CD8-positive, alpha-beta memory T cell (primary cell): ENCODE results near the gene CSPG5. TPM values are rescaled to one million over a fixed set of nuclear protein-coding genes. Genes with fewer than 3 reads are reported as not detected.
A peak's percentile ranks its signal among the peaks of the same experiment; 100 is the strongest.

Source experiments
- CTCF ChIA-PET: fragments of 350-600 bp; sonication (Branson Sonifier 250); formaldehyde crosslinking; loops from one replicate; lab custom pipeline; 2021; ENCODE audit warnings: antibody characterized with exemption; lab: Charles Lee
- POLR2A ChIA-PET: fragments of 350-600 bp; sonication (Branson Sonifier 250); formaldehyde crosslinking; loops from one replicate; lab custom pipeline; 2021; ENCODE audit warnings: antibody characterized with exemption; lab: Charles Lee
- DNase-seq, 5 donors: peaks; one replicate each; pipeline versions ENCODE4 v3.0.0 to v3.0.0-alpha.2; 2020 to 2022; ENCODE audit warnings: mixed read lengths in 1 of 5
- H3K27ac ChIP-seq: one replicate; pipeline ENCODE4 v1.7.0; 2013; ENCODE audit warnings: low read depth, mild to moderate bottlenecking, low read length, moderate library complexity
- H3K27me3 ChIP-seq: 2 replicates; pipeline ENCODE4 v1.7.0; 2013; ENCODE audit warnings: low read length, mild to moderate bottlenecking; ENCODE audit not compliant: insufficient read depth, poor library complexity, severe bottlenecking
- H3K36me3 ChIP-seq: 2 replicates; pipeline ENCODE4 v1.7.0; 2013; ENCODE audit warnings: mild to moderate bottlenecking, low read length, moderate library complexity; ENCODE audit not compliant: insufficient read depth
- H3K4me1 ChIP-seq: 2 replicates; pipeline ENCODE4 v1.7.0; 2013; ENCODE audit warnings: mild to moderate bottlenecking, low read length, moderate library complexity; ENCODE audit not compliant: insufficient read depth
- H3K4me3 ChIP-seq: 2 replicates; pipeline ENCODE4 v1.7.0; 2013; ENCODE audit warnings: mild to moderate bottlenecking, low read length
- H3K9me3 ChIP-seq: 2 replicates; pipeline ENCODE4 v1.7.0; 2013; ENCODE audit warnings: mild to moderate bottlenecking, low read length
- H3K27ac Mint-ChIP-seq, 8 donors: one replicate each; pipeline ENCODE4 v1.8.0; 2020 to 2021; ENCODE audit warnings: mixed read lengths in 8 of 8, mild to moderate bottlenecking in 6 of 8, inconsistent platforms in 3 of 8, moderate library complexity in 3 of 8
- H3K27me3 Mint-ChIP-seq, 2 donors: one replicate each; pipeline ENCODE4 v1.8.0; 2020 to 2021; ENCODE audit warnings: mixed read lengths in 2 of 2, mild to moderate bottlenecking in 1 of 2, moderate library complexity in 1 of 2
- H3K36me3 Mint-ChIP-seq, 3 donors: one replicate each; pipeline ENCODE4 v1.8.0; 2020 to 2021; ENCODE audit warnings: mixed read lengths in 3 of 3, inconsistent platforms in 1 of 3, mild to moderate bottlenecking in 1 of 3
- H3K4me1 Mint-ChIP-seq, 3 donors: one replicate each; pipeline ENCODE4 v1.8.0; 2020 to 2021; ENCODE audit warnings: mixed read lengths in 3 of 3, inconsistent platforms in 1 of 3, mild to moderate bottlenecking in 1 of 3
- H3K4me3 Mint-ChIP-seq, 7 donors: one replicate each; pipeline ENCODE4 v1.8.0; 2020 to 2021; ENCODE audit warnings: mixed read lengths in 7 of 7, mild to moderate bottlenecking in 6 of 7, moderate library complexity in 4 of 7, inconsistent platforms in 2 of 7
- H3K9me3 Mint-ChIP-seq, 5 donors: one replicate each; pipeline ENCODE4 v1.8.0; 2020 to 2022; ENCODE audit warnings: mixed read lengths in 5 of 5, mild to moderate bottlenecking in 3 of 5, moderate library complexity in 2 of 5, inconsistent platforms in 1 of 5
- polyA plus RNA-seq: library from polyadenylated mRNA; unstranded; fragments of 300-500 nt; fragmentation: Illumina TruSeq; gene quantifications from one replicate; pipeline ENCODE4 v1.2.3, GENCODE V29; 2021
- total RNA-seq, 2 experiments: library from RNA; stranded (reverse); gene quantifications; one replicate each; pipeline ENCODE4 v1.2.3, GENCODE V29; 2021

Gene CSPG5
- total and polyA plus RNA-seq, 3 experiments from 2014 or later: 0.50 to 0.53 TPM; not detected in 1

GRCh38 chr3:47515100-47515499, 63.6 kb downstream of the CSPG5 start:
- POLR2A ChIA-PET: no interaction called here
- CTCF ChIA-PET: interaction anchor here (2.4 kb wide), 1 partner anchor 95 kb away, joined by 10 read pairs; no protein-coding TSS in a partner anchor

GRCh38 chr3:47513125-47513929, 65.3 kb downstream of the CSPG5 start, which contains the start of gene ELP6:
Gene ELP6 (minus strand): TSS chr3:47513712. CDS start chr3:47513590, 122 bp downstream.
- peaks cover 3% of the 10 kb centered on the region in 2 donors for H3K27me3 Mint-ChIP-seq

More at GRCh38 chr3:47515100-47515499, 63.6 kb downstream of the CSPG5 start:
- Histone ChIP-seq H3K9me3 (no peaks in the 10 kb centered on the region), H3K27ac (no peak overlapping the region), H3K27me3 (no peaks in the 10 kb centered on the region), H3K36me3 (peaks cover 7% of the 10 kb centered on the region), H3K4me3 (no peak overlapping the region), H3K4me1 (peaks cover 15% of the 10 kb centered on the region)
- Mint-ChIP-seq H3K4me3 (peak overlapping the region; percentile 59 to 92 (median 72)), H3K27ac (peak overlapping the region in 6 of 8 donors; percentile 66 to 95 (median 89)), H3K27me3 (peaks cover 3% of the 10 kb centered on the region in 2 donors), H3K9me3 (peaks cover 0 to 2% (median 0%) of the 10 kb centered on the region in 5 donors), H3K36me3 (peaks cover 0 to 23% (median 2%) of the 10 kb centered on the region in 3 donors), H3K4me1 (peaks cover 23 to 31% (median 24%) of the 10 kb centered on the region in 3 donors)
- DNase-seq: no peak

GRCh38 chr3:47512416-47513124, 66.1 kb downstream of the CSPG5 start:
- POLR2A ChIA-PET: interaction anchor here (1.7 kb wide), 1 partner anchor 269 kb away, joined by 5 read pairs; the partner anchor contains the start of gene SMARCC1
- Mint-ChIP-seq H3K4me1 (peaks cover 25 to 31% (median 27%) of the 10 kb centered on the region in 3 donors), H3K4me3 (peak overlapping the region; percentile 94 to 99 (median 97)), H3K36me3 (peaks cover 0 to 41% (median 7%) of the 10 kb centered on the region in 3 donors), H3K27ac (peak overlapping the region; percentile 84 to 99 (median 98)), H3K27me3 (peaks cover 0 to 3% of the 10 kb centered on the region in 2 donors), H3K9me3 (peaks cover 0 to 2% (median 0%) of the 10 kb centered on the region in 5 donors)
- peaks cover 15% of the 10 kb centered on the region for H3K4me1 ChIP-seq
- DNase-seq: peak in 3 of 5 donors; percentile 6 to 51 (median 10)
- no peaks in the 10 kb centered on the region for H3K9me3 ChIP-seq
- H3K27me3 ChIP-seq: no peaks in the 10 kb centered on the region
- peak overlapping the region; percentile 100 for H3K4me3 ChIP-seq
- peaks cover 17% of the 10 kb centered on the region for H3K36me3 ChIP-seq
- peak overlapping the region; percentile 95 for H3K27ac ChIP-seq
- CTCF ChIA-PET: interaction anchor here (2.4 kb wide), 2 partner anchors 10 to 92 kb away, joined by 10 to 13 read pairs; no protein-coding TSS in a partner anchor

More at GRCh38 chr3:47513125-47513929, 65.3 kb downstream of the CSPG5 start, which contains the start of gene ELP6:
- Mint-ChIP-seq H3K36me3 (peaks cover 0 to 35% (median 4%) of the 10 kb centered on the region in 3 donors), H3K4me1 (peaks cover 23 to 31% (median 24%) of the 10 kb centered on the region in 3 donors), H3K4me3 (peak within 1 kb of the TSS; percentile 94 to 99 (median 97)), H3K9me3 (peaks cover 0 to 2% (median 0%) of the 10 kb centered on the region in 5 donors), H3K27ac (peak within 1 kb of the TSS; percentile 95 to 99 (median 98))
- ChIA-PET POLR2A (interaction anchor here (0.6 to 1.7 kb wide), 2 partner anchors 132 to 268 kb away, joined by 3 to 5 read pairs; partner anchors contain the start of genes PTPN23 and SMARCC1), CTCF (interaction anchor here (2.4 kb wide), 2 partner anchors 9 to 93 kb away, joined by 10 to 13 read pairs; no protein-coding TSS in a partner anchor)
- peaks cover 17% of the 10 kb centered on the region for H3K36me3 ChIP-seq
- peak within 1 kb of the TSS; percentile 95 for H3K27ac ChIP-seq
- peak; percentile 95 to 99 (median 99) for DNase-seq
- no peaks in the 10 kb centered on the region for H3K9me3 ChIP-seq
- peaks cover 15% of the 10 kb centered on the region for H3K4me1 ChIP-seq
- peak within 1 kb of the TSS; percentile 100 for H3K4me3 ChIP-seq
- no peaks in the 10 kb centered on the region for H3K27me3 ChIP-seq

Other genes with a start within 250 kb of the CSPG5 start
- gene PTPN23, start 197.8 kb downstream of the CSPG5 start, total RNA-seq: 10 to 100 TPM; 30.5 to 36.1 TPM
- 4.4 TPM for gene PTPN23, start 197.8 kb downstream of the CSPG5 start, polyA plus RNA-seq
- 10 to 100 TPM; 66.4 to 73.4 TPM for gene SCAP, start 102.9 kb downstream of the CSPG5 start, total RNA-seq
- gene SCAP, start 102.9 kb downstream of the CSPG5 start, polyA plus RNA-seq: 60.3 TPM
- 10 to 100 TPM; 45.7 to 47.1 TPM for gene ELP6, start 65.2 kb downstream of the CSPG5 start, total RNA-seq
- 33.8 TPM for gene ELP6, start 65.2 kb downstream of the CSPG5 start, polyA plus RNA-seq
- gene SMARCC1, start 203.0 kb upstream of the CSPG5 start, total RNA-seq: 100 to 1,000 TPM; 100 to 107 TPM
- 54.6 TPM for gene SMARCC1, start 203.0 kb upstream of the CSPG5 start, polyA plus RNA-seq
- 100 to 1,000 TPM; 117 TPM for gene DHX30, start 224.3 kb upstream of the CSPG5 start, total RNA-seq
- gene DHX30, start 224.3 kb upstream of the CSPG5 start, polyA plus RNA-seq: 48.3 TPM